Measurements from ENCODE around the gene TRIM2. TPM values are rescaled to one million over a fixed set of nuclear protein-coding genes. Genes with fewer than 3 reads are reported as not detected.

Gene TRIM2
- total and polyA plus RNA-seq, 10 of the 15 experiments (the other 5 are each of a cell fraction or from before 2014, with no cell fraction given) = 0.06 to 0.19 (median 0.15) TPM; not detected in 3

GRCh38 chr4:153294631-153295030 is 90.4 kb downstream of the TRIM2 start (continued):
- TF ChIP-seq PRDM15 (CRISPR knock-in tag; IDR thresholded peaks at IDR 0.05) = no peak
- TF ChIP-seq REST (IDR thresholded peaks at IDR 0.05; ENCODE audit: low read depth, low read length) = no peak
- TF ChIP-seq NKRF (conservative IDR thresholded peaks at IDR 0.05) = no peak
- no peak for TF ChIP-seq PAX8 (IDR thresholded peaks at IDR 0.05)
- no peak for TF ChIP-seq DPF2 (IDR thresholded peaks at IDR 0.05)
- TF ChIP-seq NRF1 (conservative IDR thresholded peaks at IDR 0.05; ENCODE audit: low read depth, low read length) = no peak
- TF ChIP-seq E2F4 (IDR thresholded peaks at IDR 0.05; ENCODE audit: low read depth, low read length) = no peak
- no peak for TF ChIP-seq POLR2AphosphoS5 (IDR thresholded peaks at IDR 0.05; ENCODE audit: low read length)
